ENCODE results near the gene CDK8.
A peak's percentile ranks its signal among the peaks of the same experiment; 100 is the strongest.
"Not testable (repeated sequence)": the region's sequence is repeated elsewhere in the genome, so short reads cannot be mapped to it uniquely, and the experiment has no call there.

Gene CDK8

GRCh38 chr13:26253787-26254582 lies at the start of gene CDK8:
Gene CDK8, plus strand, starts transcription at chr13:26254129. Its CDS starts 513 bp downstream, at chr13:26254642.
- FAIRE-seq: peak; percentile 71

- no peak for FAIRE-seq
These were observed 45.6 kb upstream of the CDK8 start for GRCh38 chr13:26208287-26208686.

- FAIRE-seq: no peak
These were observed 40.6 kb upstream of the CDK8 start for GRCh38 chr13:26213345-26213744.

- no peak for FAIRE-seq
These were observed 39.9 kb upstream of the CDK8 start for GRCh38 chr13:26213982-26214381.

DNA sequence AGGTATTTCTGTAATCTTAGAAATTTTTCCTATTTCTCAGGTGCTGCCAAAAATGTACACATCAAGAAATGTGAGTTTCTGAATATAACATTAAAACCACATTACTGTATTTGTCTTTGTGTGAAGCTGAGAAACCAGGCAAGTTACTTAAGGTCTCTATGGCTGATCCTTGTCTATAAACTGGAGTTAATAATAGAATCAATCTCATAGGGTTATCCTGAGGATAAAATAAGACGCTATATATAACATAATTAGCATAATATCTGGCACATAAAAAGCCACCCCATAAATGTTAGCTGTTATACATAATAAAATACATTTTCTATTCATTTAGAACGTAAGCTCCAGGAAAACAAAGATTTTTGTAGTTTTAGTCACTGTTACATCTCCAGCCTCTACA lies 37.9 kb upstream of the CDK8 start:
- no peak for FAIRE-seq

DNA sequence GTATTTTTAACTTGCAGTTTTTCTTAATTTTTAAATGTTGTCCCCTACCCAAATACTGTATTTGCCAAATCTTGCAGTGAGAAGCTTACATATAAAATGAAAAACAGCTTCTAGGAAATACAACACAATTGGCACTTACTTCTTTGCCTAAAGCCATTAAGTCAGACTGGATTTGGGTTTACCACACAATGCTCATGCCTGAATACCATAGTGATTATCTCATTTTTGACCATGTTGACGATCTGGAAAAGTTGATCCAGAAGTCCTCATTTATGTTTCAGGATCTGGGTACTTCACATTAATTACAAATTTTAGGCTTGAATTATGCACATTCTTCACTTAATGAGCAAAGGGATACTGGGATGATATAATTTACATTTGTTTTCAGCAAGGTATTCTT lies 34.2 kb upstream of the CDK8 start:
- FAIRE-seq: no peak

DNA sequence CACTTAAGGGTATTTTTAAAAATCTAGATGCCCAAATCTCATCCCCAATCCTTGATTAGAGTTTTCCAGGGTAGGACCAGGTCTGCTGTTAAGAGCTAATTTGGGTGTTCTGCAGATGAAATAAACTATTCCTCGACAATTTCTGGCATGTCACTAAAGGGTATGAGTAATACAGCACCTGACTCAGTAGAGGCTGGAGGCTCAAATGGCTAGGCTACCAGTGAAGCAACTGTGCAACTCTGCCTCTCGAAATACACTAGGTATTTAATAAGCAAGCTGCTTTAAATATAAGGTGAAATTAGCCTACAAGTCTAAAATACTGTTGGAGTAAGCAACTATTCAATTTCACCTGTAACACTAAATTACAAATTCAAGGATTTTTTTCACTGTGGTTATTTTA lies 33.4 kb upstream of the CDK8 start:
- no peak for FAIRE-seq

DNA sequence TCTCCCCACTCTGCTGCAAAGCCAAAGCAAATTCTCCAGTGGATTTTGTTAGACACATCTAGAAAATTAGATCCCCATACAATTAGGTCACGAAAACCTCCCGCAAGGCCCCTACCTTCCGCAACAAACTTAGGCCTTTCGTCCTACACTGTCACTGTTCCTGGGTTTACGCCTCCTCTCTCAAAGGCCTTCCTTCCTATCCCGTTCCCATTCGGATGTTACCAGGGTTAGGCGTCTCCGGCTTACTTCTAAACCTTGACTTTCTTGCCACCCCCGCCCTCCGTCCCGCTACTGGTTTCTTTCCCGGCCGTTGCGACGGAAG lies 32.6 kb upstream of the CDK8 start:
- FAIRE-seq: no peak

DNA sequence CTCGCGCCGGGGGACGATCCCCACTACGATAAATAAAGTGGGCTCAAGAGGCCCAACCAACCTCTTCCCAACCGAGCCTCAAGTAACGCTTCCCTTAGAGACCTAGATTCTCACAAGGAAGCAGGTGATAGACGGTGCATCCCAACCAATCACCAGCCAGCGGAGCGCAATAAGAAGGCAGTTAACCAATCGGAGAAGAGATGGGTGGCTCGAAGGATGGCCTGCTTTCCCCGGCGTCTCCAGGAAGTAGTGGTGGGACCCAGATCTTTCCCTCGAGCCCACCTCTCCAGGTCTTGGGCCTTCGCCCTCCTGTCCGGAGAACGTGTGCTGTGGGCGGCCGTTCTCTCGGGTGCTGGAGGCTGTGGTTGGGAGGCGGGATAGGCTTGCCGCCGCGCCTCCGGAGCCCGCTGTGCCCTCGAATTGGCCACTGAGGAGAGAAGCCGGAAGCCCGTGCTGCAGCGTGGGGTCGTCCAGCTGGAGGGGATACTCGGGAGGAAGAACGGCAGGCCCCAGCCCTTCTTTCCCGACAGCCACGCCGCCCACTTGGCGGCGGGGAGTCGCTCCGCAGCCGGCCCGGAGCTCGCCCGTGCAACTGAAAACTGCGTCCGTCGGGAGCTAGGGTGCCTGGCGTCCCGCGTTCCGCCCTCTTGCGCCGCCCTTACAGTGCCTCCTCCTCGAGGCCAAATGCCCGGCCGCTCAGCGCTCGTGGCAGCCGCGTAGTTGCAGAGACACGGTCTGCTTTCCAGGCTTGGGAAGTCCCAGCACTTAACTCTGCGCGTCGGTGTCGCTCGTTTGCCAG lies 32.0 kb upstream of the CDK8 start, which contains the start of gene RNF6:
RNF6 (minus strand) TSS at position 594 of the 799 bp plus-strand sequence. CDS start 2,665 bp downstream, outside the sequence.
- peak; percentile 97 for FAIRE-seq

DNA sequence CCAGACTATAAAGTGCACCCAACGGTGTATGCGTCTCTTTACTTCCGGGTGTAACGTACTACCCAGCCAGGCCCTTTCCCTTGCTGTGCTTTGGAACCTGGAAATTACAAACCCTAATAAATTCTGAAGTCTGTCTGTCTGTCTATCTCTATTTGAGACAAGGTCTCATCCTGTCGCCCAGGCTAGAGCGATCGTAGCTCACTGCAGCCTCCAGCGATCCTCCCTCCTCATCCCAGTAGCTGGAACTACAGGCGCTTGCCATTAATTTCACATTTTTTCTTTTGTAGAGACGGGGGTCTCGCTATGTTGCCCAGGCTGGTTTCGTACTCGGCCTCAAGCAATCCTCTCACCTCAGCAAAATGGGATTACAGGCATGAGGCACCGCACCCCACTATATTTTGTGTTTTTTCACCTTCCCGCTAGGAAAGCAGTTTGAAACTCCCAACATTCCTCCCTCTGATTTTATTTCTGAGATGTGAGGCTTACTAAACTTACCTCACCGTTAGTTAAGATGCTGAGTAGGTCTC lies 31.3 kb upstream of the CDK8 start:
- FAIRE-seq: no peak

GRCh38 chr13:26225896-26226617 lies 27.9 kb upstream of the CDK8 start:
- FAIRE-seq: no peak

GRCh38 chr13:26227166-26227971 lies 26.6 kb upstream of the CDK8 start:
- no peak for FAIRE-seq

GRCh38 chr13:26228096-26228495 lies 25.8 kb upstream of the CDK8 start:
- no peak for FAIRE-seq

GRCh38 chr13:26229080-26229615 lies 24.8 kb upstream of the CDK8 start:
- no peak for FAIRE-seq

- no peak for FAIRE-seq
These were observed 23.2 kb upstream of the CDK8 start for GRCh38 chr13:26230703-26231102.

DNA sequence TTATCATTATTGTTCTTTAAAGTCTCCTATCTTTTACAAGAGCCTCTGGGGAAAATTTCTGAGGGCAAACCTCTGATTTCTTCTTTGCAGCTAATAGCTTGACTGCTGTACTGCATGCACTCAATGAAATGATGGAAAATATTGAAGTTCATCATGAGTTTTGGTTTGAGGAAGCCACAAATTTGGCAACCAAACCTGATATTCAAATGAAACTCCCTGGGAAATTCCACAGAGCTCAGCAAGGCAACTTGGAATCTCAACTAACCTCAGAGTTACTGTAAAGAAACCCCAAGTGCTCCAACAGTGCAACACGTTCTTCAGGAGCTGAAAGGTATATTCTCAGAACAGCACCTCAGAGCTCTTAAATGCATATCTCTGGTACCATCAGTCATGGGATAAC lies 17.6 kb upstream of the CDK8 start:
- no peak for FAIRE-seq

- no peak for FAIRE-seq
These were observed 7.8 kb upstream of the CDK8 start for GRCh38 chr13:26246154-26246553.

GRCh38 chr13:26247011-26247410 lies 6.9 kb upstream of the CDK8 start:
- no peak for FAIRE-seq

GRCh38 chr13:26247608-26248007 lies 6.3 kb upstream of the CDK8 start:
- no peak for FAIRE-seq

DNA sequence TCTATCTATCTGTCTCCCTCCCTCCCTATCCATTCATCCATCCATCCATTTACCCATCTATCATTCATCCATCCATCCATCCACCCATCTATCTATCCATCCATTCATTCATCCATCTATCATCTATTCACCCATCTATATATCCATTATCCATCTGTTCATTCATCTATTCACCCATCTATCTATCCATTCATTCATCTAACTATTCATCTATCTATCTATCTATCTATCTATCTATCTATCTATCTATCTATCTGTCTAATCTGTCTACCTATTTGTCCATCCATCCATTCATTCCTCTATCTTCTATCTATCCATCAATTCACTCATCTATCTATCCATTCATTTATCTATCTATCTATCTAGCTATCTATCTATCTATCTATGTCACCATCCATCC lies 4.4 kb upstream of the CDK8 start:
- FAIRE-seq: no peak

DNA sequence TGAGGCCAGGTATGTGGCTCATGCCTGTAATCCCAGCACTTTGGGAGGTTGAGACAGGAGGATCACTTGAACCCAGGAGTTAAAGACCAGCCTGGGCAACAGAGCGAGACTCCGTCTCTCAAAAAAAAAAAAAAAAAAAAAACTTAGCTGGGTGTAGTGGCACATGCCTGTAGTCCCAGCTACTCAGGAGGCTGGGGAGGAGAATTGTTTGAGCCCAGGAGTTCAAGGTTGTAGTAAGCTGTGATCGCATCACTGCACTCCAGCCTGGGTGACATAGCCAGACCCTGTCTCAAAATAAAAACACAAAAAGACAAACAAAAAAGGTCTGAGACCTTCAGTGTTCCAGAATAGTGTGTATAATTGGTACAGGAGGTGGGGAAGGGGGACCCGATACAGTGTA lies 1.9 kb upstream of the CDK8 start:
- not testable (repeated sequence) for FAIRE-seq

- FAIRE-seq: no peak
These were observed 605 bp upstream of the CDK8 start for GRCh38 chr13:26253262-26253786.
